ENCODE data around the gene DNAAF3.

DNAAF3 gene

GRCh38 chr19:55109527-55110291 is 56.7 kb downstream of the DNAAF3 start:
- no peaks in the 10 kb centered on the region for H3K27me3 ChIP-seq (ENCODE audit: insufficient read depth, low read depth, severe bottlenecking)
- DNase-seq, result no peak
- TF ChIP-seq CTCF (IDR thresholded peaks at IDR 0.05; ENCODE audit: low read depth, low read length), result no peak
- H3K4me3 ChIP-seq (ENCODE audit: low read depth, low read length), result no peak overlapping the region
- H3K9me3 ChIP-seq (ENCODE audit: severe bottlenecking), result no peaks in the 10 kb centered on the region
- no peak overlapping the region for H3K27ac ChIP-seq
- peaks cover 6% of the 10 kb centered on the region for H3K36me3 ChIP-seq
